GM13976 (cell line): ENCODE results near the gene GLCCI1.

ENCODE experiments used
- DNase-seq: peaks from one replicate; pipeline ENCODE4 v3.0.0; 2012; ENCODE audit warnings: low spot score
- in situ Hi-C: fragments of 300-500 bp; cut with MboI; formaldehyde crosslinking; loops from one replicate; pipeline ENCODE4 v1.12.0; 2022; ENCODE audit warnings: low sequenced_read_pairs, mixed read lengths, inconsistent platforms; ENCODE audit not compliant: unreplicated experiment
- TF ChIP-seq, protein P1 (sequence below): IDR thresholded peaks from 2 replicates; pipeline ENCODE4 v1.5.1; 2012; ENCODE audit warnings: borderline replicate concordance, mild to moderate bottlenecking; ENCODE audit not compliant: insufficient read depth; ENCODE audit errors: extremely low read depth, missing control alignments, control extremely low read depth

Gene GLCCI1

DNA sequence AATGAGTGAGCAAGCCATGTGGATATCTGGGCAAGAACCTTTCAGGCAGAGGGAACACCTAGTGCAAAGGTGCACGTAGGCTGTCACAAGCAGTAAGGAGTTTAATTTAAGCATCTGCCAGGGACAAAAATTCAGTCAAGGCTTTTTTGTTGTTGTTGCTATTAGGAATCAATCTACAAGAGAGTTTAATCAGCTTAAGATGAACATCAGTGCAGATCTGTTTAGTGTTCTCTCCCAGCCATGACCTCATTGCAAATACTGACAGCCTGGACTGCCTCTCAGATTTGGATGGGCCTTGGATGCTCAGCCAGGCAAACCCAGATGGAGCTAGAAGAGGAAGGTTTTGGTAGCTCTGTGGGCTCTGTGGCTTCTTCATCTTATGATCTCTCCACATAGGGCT lies 3.3 kb upstream of the GLCCI1 start:
- no peak for DNase-seq
- in situ Hi-C loops: no loop called here
- TF ChIP-seq, protein P1, sequence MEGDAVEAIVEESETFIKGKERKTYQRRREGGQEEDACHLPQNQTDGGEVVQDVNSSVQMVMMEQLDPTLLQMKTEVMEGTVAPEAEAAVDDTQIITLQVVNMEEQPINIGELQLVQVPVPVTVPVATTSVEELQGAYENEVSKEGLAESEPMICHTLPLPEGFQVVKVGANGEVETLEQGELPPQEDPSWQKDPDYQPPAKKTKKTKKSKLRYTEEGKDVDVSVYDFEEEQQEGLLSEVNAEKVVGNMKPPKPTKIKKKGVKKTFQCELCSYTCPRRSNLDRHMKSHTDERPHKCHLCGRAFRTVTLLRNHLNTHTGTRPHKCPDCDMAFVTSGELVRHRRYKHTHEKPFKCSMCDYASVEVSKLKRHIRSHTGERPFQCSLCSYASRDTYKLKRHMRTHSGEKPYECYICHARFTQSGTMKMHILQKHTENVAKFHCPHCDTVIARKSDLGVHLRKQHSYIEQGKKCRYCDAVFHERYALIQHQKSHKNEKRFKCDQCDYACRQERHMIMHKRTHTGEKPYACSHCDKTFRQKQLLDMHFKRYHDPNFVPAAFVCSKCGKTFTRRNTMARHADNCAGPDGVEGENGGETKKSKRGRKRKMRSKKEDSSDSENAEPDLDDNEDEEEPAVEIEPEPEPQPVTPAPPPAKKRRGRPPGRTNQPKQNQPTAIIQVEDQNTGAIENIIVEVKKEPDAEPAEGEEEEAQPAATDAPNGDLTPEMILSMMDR: no peak

DNA sequence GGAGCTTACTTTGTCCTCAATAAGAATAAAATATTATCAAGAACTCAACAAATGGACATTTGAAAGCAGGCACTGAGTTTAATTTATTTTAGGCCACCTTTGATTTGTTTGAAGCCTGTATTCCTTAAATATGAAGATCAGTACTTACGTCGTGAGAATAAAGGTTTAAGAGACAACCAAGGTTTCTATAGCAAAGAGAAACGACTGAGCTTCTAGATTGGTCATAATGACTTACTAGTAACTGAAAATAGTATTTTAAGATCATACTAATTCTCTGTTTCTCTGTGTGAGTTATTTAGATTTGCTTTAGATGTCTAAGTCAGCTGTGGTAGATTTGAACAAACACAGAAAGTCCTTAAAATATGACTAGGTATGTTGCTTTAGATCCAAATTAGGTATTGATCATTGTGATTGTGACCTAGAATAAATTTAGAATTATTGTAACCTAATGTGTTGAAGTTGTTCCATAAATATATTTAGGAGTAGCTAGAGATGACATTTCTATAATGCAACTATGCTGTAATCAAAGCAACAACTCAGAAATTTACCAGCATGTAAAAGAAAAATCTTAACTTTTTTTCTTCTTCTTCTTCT lies 2.4 kb upstream of the GLCCI1 start:
- in situ Hi-C loops: no loop called here
- DNase-seq: no peak
- TF ChIP-seq, protein P1: no peak

DNA sequence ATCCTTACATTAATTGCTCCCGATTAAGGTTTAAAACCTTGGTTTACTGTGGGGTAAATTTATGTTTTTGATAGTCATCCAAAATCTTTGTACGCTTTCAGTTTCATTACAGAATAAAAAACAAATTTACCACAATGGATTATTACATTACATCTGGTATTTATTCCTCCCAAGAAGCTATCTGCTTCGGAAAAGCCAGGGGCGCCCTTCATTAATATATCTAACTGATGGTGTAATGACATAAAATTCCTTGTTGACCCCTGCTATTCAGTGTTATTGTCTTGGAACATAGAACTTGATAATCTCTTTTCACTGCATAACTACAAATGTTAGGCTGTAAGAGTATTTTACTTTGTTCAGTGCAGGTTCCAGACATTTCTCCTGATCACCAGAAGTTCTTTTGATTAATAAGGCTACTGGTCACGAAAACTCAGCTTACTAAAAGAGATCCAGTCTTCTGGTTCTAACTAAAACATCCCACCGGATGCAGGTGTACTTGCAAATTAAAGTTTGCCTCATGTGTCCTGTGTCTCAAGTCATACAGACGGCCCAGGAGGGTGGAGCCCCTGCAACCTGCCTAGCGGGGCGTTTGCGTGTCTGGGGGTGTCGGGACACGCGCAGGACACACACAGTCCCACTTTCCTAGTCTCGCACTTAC lies 581 bp upstream of the GLCCI1 start:
- TF ChIP-seq, protein P1: no peak
- DNase-seq: no peak
- in situ Hi-C loops: no loop called here

DNA sequence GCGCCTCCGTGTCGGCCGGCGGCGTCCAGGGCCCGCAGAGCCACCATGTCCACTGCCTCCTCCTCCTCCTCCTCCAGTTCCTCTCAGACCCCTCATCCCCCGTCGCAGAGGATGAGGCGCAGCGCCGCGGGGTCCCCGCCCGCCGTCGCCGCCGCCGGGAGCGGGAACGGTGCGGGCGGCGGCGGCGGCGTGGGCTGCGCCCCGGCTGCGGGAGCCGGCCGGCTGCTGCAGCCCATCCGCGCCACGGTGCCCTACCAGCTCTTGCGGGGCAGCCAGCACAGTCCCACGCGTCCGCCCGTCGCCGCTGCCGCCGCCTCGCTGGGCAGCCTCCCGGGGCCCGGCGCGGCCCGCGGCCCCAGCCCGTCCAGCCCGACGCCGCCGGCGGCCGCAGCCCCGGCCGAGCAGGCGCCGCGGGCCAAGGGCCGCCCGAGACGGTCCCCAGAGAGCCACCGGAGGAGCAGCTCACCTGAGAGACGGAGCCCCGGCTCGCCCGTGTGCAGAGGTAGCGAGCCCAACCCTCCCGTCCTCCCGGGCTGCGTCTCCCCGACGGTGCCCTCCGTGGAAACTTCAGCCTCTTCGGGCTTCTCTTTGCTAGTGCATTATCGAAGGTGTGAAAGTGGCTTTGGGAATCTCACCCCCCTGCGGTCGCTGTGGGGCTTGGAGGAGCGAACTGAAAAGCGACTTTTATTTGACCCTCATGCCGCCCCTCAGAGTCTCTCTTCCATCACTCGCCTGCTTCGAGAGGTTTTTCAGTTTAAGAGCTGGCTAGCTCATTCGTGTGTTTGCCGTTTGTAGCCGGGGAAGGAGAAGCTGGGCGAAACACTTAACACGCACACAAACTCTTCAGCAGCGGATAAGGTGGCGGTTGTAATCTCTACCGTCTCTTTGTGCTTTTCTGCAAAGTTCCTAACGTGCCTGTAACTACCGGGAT lies 975 bp downstream of the GLCCI1 start:
- DNase-seq: peak; percentile 30
- in situ Hi-C loops: loop anchor here (10.0 kb wide), 2 partner anchors 155 to 215 kb away; no protein-coding TSS in a partner anchor
- TF ChIP-seq, protein P1: no peak

DNA sequence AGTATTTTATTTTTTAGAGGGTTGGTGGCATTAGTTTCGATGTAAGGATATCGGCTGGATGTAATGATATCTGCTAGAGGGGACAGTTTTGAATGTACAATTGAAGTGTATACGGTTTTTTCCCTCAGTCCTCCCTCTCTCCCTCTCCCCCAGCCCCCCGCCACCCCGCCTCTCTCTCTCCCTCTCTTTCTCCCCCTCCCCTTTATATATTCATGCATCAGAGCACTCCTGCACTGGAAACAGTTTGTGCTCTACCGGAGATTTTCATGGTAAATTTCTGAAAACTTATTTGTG lies 1.6 kb downstream of the GLCCI1 start:
- TF ChIP-seq, protein P1: no peak
- in situ Hi-C loops: loop anchor here (10.0 kb wide), 2 partner anchors 155 to 215 kb away; no protein-coding TSS in a partner anchor
- no peak for DNase-seq

DNA sequence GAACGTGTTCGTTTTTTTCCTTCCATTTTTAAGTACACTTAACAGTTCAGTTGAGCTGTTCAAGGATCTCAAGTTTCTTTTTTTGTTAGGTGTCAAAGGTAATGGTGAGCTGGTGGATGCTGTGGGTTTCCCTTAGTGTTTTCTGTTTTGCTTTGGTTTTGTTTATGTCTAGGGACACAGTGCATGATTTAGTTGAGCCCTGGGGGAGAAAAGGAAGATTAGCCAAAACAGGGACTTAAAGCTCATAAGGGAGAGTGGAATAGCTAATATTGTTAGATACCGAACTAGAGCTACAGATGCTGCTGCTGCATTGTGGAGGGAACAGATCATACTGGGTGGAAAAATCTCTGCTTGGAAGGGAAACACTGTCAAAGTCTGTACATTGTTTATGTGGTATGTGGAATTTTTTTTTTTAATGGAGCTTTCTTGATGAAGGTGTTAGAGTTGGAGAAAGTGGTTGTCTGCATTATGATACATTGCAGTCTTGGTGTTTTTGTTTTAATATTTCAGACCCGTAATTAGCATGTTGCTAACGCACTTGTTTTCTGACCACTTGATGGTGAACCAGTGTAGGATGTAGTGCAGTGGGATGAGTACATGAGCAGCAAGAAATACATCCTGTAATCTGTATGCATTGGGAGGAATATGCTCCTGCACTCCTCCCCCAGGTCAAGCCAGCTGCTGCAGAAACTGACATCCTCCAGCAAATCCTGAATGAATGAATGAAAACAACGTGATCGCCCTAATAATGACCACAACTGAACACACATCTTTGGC lies 2.1 kb downstream of the GLCCI1 start:
- TF ChIP-seq, protein P1: no peak
- no peak for DNase-seq
- in situ Hi-C loops: loop anchor here (10.0 kb wide), 2 partner anchors 154 to 214 kb away; no protein-coding TSS in a partner anchor
